HG03039 (cell line): ENCODE data around the gene RPE.

ENCODE experiments used
- ATAC-seq: cut with Tn5 transposase; IDR thresholded peaks from one replicate; pipeline ENCODE4 v1.9.1; 2021; ENCODE audit warnings: mild to moderate bottlenecking, moderate library complexity; ENCODE audit not compliant: unreplicated experiment

Gene RPE

DNA sequence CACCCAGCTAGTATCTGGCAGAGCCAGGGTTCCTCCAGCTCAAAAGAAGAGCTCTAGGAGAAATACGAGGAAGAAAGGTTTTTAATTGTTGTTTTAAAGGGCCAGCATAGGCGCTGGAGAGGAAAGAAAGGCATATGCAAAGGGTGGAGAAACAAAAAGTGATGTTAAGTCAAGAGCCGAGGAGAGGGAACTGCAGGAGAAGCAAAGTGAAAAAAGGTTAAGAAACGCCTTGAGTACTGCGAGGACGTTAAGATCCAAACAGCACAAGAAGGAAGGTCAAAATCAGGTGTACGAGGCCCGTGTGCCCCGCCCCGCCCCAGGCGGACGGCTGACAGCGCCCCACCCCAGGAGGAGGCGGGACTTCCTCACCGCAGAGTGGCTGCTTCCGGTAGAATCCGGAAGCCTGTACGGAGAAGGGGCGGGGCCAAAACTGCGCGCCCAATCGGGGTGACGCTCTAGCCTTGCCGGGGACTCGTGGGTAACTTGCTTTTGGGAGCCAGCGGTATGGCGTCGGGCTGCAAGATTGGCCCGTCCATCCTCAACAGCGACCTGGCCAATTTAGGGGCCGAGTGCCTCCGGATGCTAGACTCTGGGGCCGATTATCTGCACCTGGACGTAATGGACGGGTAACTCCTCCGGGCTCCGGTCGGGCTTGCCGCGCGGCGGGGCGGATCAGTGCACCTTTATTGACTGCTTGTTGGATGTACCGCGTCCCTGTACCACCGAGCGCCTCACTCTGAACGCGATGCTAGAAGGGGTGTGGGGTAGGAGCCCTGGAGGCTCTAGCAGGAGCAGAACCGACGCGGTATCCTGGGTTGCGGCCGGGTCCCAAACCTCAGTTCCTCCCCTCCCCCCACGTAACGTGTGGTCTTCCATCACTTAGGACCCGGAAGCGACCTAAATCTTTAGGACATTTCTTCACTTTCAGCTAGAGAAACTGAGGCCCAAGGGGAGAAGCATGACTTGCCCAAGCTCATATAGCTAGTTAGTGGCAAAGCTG is at the start of gene RPE:
TSS of gene RPE (plus strand) at position 481 of the 1,000 bp plus-strand sequence. CDS start at position 505, 24 bp downstream.
- peak; percentile 99 for ATAC-seq

DNA sequence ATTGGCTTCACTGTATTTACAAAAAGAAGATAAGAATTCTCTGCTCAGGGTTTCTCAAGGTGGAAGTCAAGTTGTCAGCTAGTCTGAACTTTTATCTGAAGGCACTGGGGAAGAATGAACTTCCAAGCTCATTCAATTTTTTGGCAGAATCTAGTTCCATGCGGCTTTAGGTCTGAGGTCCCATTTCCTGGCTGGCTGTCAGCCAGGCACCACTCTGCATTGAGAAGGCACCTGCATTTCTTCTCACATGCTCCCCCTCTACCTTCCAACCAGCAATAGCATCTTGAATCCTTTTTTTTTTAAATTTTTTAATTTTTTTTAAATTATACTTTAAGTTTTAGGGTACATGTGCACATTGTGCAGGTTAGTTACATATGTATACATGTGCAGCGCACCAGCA is 46.2 kb upstream of the RPE start:
- no peak for ATAC-seq

DNA sequence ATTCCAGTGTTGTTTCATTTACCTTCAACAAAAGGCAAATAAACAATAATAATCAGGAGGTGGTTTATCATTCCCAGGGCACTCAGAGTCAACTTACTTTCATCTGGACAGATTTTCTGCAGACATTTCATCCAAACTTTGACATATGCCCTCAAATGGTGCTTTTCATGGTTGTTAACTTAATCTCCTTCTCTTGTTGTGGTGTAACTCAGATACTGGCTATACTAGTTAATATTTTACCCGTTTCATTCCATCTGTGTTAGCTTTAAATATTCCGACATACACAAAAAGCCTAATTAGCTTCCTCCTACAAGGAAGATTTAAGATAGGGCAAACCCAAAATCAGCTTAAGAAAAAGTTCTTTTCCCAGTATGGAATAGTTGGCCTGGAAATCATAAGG is 44.4 kb upstream of the RPE start:
- no peak for ATAC-seq

GRCh38 chr2:209960045-209960444 is 42.4 kb upstream of the RPE start:
- ATAC-seq: no peak

- peak; percentile 92 for ATAC-seq
Observed at GRCh38 chr2:209960676-209961630, 41.5 kb upstream of the RPE start.

DNA sequence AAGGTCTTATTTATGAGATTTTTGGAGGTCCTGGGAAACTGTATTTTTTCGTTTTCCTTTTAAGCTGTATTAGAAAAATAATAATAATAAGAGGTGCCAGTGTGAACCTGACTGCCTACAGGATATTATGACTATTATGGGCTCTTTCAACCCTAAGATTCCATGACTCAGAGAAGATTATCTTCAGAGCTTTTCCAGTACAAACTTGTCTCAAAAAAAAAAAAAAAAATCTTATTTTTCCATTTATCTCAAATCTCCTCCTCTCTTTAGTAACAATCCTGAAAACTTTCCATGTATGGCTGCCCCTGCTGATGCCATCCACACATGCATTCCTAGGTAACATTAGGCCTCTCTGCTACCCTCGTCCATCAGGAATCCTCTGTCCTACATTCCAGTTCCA is 36.7 kb upstream of the RPE start:
- no peak for ATAC-seq

- ATAC-seq: no peak
Observed at GRCh38 chr2:209969692-209970091, 32.7 kb upstream of the RPE start.

DNA sequence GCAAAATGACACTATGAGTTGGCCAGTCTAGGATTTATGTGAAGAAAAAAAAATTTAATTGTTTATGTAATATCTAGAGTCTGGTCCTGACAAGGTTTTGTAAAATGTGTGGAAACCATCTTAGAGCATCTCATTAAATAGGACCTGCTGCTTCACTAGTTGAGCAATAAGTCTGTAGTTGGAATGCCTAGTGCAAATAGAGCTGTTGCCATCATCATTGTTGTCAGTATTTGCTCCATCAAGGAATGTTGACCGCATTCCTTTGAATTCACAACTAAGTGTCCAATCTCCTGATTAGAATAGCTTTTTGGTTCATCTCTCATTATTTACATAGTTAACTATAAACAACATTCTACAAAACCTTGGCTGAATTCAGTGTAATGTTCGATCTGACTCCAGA is 32.2 kb upstream of the RPE start:
- no peak for ATAC-seq

- no peak for ATAC-seq
Observed at GRCh38 chr2:209970711-209971110, 31.7 kb upstream of the RPE start.

DNA sequence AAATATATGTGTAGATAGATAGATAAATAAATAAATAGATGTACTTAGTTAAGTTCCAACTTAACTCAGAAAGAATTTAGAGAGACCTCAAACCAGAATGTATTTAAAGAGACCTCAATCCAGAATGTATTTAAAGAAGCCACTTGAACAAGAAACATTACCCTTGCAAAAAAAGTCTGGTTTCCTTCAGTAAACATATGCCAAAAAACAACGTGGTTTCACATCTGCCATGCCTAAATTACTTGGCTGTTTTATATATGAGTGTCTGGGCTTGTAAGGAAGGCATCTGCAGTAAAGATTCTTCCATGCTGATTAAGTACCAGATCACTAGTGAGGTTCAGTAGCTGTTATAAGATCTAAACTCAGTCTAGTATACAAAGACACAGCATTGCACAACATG is 29.1 kb upstream of the RPE start:
- no peak for ATAC-seq

DNA sequence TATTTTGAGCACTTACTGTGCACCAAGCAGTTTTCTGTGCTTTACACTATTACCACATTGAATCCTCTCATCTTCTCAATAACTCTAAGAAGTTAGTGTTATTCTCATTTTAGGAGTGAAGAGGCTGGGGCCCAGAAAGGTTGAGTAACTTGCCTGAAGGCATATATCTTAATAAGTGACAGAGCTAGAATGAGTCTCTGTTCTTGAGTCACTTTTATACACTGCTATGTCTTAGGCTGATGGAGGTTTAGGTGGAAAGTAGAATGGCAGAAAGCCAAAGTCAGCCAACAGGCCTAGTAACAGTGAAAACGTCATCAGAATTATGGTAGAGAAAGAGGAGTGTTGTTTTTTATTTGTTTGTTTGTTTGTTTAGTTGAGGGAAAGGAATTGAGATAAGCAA is 27.9 kb upstream of the RPE start:
- ATAC-seq: no peak

DNA sequence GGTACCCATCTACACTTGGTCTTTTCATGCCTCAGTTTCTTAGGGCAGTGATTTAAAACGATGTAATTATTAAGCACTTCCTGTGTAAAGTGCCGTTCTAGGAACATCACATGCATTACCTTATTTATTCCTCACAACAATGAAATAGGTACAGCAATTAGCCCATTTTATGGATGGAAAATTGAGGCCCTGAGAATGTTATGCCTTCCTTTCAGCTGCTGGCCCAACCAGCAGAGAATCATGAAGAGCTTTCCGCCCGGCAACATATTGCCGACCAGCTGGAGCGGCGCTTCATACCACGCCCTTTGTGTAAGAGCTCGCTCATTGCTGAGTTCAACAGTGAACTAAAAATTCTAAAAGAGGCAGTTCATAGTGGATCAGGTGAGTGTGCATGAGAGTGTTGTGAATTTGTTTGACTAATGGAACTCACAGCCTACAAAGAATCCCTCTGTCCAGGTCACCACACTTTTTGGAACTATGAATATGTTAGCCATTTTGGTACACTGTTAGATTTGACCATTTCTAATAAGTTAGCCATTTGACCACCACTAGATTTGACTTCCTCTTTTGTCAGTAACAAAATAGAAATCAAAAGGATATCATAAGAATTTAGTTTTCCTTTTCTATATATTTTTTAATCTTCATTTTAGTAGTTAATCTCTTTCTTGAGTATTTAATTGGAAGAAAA is 25.6 kb upstream of the RPE start:
- no peak for ATAC-seq

GRCh38 chr2:209977386-209978239 is 24.8 kb upstream of the RPE start:
- ATAC-seq: no peak

- no peak for ATAC-seq
Observed at GRCh38 chr2:209984291-209984690, 18.1 kb upstream of the RPE start.

- ATAC-seq: no peak
Observed at GRCh38 chr2:209985874-209986273, 16.6 kb upstream of the RPE start.

GRCh38 chr2:209986415-209986814 is 16.0 kb upstream of the RPE start:
- ATAC-seq: no peak

DNA sequence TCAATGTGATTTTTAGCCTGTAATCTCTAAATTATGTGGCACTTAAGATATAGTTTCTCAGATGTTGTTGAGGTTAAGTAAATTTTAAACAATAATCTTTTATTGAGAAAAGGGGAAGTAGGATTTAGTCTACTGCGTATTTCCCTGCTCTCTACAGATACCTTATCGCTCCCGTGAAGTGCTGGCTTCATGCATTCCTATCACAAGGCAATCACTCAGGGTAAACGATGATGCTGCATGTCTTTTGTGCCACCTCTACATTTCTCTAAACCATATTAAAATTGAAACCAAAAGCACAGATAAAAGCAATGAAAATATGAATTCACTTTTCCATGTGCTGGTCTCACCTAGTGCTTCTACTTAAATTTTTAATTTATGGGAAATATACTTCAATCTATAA is 14.4 kb upstream of the RPE start:
- no peak for ATAC-seq

DNA sequence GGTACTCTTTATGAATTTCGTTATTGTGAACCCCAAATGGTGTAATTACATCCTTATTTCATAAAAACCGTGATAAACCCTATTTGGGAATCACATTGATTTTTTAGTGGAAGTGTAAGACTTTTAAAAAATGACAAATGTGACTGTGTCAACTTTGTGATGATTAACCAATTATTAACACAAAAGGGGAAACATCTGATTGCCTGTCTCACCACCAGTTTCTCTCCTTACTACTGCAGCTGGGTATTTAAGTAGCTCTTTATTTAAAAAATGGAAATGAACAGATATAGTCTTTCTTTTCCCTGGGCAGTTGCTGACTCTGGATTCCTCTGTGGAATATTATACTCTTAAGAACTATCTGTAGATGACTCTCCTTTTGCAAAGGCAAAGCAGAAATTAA is 11.6 kb upstream of the RPE start:
- no peak for ATAC-seq

- no peak for ATAC-seq
Observed at GRCh38 chr2:209993968-209994367, 8.5 kb upstream of the RPE start.

GRCh38 chr2:209998596-209998995 is 3.8 kb upstream of the RPE start:
- no peak for ATAC-seq
